SH-SY5Y (cell line): ENCODE measurements around the gene DNAH17.

Experiments
- GATA2 ChIP-seq: IDR thresholded peaks from 2 replicates; pipeline ENCODE4 v1.6.1; 2011; ENCODE audit warnings: mild to moderate bottlenecking, low read depth, low read length
- GATA3 ChIP-seq: IDR thresholded peaks from 2 replicates; pipeline ENCODE4 v1.6.1; 2011; ENCODE audit warnings: low read depth, mild to moderate bottlenecking, low read length, moderate library complexity

DNAH17 gene

DNA sequence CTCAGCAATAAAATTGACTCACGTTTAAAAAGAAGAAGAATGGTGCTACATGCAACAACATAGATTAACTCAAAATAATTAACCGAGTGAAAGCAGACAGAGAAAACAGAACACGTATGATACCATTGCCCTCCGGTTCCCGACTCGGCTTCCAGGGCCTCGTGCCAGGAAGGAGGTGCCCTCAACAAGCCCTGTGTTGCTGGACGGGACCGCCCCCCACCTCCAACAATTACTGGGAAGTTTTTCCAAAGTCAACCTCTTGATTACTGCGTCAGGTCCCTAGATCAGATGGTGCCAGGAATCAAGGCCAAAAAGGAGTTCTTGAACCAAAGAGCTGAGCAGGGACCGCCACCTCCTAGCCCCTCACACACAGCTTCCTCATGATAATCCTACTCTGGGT, 20.4 kb downstream of the DNAH17 start:
- TF ChIP-seq GATA2 (no peak), GATA3 (no peak)

GRCh38 chr17:78555746-78556401, 21.3 kb downstream of the DNAH17 start:
- TF ChIP-seq GATA2 = no peak
- no peak for TF ChIP-seq GATA3

DNA sequence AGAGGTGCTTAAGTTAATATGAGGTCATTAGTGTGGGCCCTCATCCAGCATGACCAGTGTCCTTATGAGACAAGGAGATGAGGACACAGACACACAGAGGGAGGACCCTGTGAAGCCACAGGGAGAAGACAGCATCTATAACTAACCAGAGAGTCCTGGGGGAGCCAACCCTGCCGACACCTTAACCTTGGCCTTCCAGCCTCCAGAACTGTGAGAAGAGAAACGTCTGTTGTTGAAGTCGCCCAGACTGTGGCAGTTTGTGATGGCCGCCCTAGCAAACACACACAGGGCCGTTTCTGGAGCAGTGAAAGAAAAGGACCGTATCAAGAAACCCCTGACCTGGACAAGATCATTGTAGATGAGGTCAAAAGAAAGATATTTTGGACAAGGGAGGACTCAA, 26.7 kb downstream of the DNAH17 start:
- TF ChIP-seq GATA3 = no peak
- TF ChIP-seq GATA2 = no peak

DNA sequence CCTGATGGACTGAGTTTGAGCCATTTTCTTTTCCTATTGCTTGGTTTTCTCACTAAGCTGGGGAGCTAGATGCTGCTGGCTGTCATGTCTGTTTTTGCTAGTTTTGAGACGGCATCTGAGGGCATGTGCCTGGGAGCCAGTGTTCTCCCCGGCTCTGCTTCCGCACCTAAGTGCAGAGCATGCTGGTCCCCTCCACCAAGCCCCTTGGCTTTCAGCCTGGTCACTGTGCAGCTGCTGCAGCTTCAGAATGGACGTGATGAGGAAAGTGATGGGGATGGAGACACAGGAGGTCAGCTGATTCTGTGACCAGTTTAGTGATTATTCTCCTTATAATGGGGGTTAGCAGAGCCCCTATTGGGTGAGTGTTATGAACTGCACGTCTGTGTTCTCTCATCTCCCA, 28.5 kb downstream of the DNAH17 start:
- no peak for TF ChIP-seq GATA2
- no peak for TF ChIP-seq GATA3

DNA sequence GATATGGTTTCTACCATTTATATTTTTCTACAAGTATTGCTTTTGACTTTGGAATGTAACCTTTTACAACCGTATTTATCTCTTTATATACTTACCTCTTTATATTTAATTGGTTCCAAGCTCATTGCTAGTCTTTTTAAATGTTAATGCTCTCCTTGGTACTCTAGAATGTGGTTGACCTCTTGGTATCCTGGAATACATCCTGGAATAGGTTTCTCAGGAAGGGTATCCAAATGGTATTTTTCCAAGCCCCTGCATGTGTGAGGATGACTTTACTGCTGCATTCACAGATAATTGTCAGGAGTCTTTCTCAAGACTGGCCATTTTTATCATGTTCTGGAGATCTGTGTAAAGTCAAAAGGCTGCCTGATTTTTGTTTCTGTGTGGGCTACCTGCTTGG, 30.2 kb downstream of the DNAH17 start:
- TF ChIP-seq GATA2 (no peak), GATA3 (no peak)

DNA sequence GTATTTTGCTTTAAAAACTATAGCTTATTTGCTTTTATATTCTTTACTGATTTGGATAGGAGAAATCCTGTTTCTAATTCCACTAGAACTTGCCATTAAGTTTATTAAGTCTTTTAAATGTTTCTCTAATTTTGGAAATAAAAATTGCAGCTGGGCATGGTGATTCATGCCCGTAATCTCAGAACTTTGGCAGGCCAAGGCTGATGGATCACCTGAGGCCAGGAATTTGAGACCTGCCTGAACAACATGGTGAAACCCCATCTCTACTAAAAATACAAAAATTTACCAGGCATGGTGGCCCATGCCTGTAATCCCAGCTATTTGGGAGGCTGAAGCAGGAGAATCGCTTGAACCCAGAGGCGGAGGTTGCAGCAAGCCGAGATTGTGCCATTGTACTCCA, 30.7 kb downstream of the DNAH17 start:
- TF ChIP-seq GATA2 = no peak
- TF ChIP-seq GATA3 = no peak

DNA sequence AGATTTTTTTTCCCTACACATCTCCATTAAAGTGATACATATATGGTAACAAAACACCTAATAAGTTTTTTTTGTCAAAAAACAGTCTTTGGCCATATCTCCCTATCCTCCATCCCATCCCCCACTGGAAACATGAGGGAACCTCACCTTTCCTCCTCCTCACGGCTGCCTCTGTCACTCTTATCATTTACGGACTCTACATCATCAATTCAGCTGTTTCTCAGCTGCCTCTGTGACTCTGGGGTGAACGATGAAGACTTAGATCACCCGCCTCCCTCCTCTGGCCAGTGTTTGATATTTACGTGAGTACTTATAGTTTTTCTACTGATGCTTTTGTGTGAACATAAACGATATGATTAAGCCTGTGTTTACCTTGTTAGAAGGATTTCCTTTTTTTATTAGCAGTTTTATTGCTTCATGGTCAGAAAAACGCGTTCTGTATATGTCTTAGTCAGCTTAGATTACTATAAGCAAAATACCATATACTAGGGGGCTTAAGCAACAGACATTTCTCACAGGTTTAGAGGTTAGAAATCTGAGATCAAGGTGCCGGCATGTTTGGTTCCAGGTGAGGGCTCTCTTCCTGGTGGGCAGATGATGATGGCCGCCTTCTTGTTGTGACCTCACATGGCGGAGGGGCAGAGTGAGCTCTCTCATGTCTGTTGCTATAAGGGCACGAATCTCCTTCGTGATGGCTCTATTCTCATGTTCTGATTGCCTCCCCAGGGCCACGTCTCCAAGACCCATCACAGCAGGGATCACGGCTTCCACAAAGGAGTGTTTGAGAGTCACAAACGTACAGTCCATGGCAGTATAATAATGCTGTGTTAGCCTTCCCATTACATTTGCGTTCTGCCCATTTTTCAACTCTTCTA, 32.1 kb downstream of the DNAH17 start:
- TF ChIP-seq GATA2 (no peak), GATA3 (no peak)

DNA sequence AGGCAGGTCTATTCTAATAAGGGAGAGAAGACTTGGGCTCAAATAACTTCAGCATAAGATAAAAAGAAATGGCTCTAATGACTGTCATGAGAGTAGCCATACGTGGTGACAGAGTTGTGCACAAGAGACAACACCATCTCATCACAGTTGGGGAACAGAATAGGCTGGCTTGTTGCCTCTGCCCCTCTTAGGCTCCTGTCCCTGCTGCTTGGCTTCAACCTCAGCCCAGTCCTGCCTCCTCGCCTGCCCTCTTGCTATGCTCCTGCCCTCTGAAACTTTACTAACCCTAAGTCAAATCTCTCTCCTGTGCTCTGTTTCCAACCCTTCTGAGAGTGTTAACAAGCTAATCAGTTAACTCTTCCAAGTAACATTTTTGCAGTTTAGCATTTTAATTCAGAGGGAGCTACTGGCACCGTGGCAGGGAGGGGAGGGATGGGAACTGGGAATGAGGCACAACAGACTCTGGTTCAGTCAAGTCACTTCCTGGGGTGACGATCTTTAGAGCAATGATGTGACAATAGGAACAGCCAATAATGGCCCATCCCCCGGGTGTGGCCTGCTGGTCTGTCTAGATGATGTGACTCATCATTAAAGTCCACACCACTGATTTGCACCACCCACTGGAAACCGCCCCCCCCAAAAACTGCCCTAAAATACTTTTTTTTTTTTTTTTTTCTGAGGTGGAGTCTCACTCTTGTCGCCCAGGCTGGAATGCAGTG, 35.5 kb downstream of the DNAH17 start:
- TF ChIP-seq GATA3 (no peak), GATA2 (no peak)

- TF ChIP-seq GATA2 (no peak), GATA3 (no peak)
Measured at GRCh38 chr17:78539781-78540180, 37.4 kb downstream of the DNAH17 start.

DNA sequence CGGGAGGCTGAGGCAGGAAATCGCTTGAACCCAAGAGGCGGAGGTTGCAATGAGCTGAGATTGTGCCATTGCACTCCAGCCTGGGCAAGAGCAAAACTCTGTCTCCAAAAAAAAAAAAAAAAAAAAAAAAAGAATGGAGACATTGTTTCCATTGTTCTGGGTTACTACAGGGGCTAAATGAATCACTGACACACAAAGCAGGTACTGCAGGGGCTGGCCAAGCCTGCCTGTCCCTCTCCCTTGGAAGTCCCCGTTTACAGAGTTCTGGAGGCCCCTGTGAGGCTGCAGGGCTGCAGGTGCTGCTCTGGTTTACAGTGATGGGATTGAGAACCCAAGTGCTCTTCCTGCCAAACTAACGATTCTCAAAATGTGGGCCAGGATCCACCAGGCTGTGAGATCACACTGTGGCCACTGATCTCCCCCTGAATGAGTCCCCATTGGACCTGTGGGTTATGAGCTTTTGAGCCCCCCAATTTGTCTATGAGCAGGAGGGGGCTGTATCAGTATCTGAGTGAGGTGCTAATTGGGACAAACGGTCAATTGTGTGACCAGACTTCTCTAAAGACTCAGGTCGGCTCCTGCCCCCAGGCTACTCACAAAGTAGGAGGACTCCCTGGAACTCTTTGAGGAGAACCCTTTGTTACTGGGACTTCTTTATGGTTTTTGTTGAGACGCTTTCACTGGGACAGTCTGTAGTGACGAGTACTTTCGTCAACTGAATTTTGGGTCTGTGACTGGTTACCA, 39.0 kb downstream of the DNAH17 start:
- TF ChIP-seq GATA3 (no peak), GATA2 (no peak)

DNA sequence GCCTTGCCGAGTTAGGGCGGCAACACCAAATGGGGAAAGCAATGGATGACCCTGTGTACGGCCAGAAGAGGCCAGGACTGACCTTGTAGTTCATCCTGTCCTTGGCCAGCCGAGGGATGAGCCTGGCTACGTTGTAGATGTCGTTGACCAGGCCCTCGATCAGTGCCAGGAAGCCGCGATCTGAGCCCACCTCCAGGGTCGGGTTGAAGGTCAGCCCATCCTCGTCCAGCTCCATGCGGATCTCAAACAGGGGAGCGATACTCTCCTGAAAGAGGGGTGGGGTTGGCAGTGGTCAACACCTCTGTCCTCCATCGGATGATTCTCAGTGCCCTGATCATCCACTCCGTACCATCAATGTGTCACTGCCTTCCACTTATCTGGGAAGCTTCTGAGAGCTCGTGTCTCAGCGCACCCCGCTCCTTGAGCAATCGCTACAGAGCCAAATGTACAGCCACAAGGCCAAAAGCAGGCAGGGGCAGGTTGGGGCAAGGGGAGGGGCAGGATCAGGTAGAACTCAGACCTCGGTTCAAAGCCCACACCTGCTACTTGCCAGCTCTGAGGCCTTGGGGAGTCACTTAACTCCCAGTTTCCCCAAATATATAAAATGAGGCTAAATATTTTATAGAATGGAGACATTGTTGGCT, 39.9 kb downstream of the DNAH17 start:
- TF ChIP-seq GATA3 (no peak), GATA2 (no peak)

DNA sequence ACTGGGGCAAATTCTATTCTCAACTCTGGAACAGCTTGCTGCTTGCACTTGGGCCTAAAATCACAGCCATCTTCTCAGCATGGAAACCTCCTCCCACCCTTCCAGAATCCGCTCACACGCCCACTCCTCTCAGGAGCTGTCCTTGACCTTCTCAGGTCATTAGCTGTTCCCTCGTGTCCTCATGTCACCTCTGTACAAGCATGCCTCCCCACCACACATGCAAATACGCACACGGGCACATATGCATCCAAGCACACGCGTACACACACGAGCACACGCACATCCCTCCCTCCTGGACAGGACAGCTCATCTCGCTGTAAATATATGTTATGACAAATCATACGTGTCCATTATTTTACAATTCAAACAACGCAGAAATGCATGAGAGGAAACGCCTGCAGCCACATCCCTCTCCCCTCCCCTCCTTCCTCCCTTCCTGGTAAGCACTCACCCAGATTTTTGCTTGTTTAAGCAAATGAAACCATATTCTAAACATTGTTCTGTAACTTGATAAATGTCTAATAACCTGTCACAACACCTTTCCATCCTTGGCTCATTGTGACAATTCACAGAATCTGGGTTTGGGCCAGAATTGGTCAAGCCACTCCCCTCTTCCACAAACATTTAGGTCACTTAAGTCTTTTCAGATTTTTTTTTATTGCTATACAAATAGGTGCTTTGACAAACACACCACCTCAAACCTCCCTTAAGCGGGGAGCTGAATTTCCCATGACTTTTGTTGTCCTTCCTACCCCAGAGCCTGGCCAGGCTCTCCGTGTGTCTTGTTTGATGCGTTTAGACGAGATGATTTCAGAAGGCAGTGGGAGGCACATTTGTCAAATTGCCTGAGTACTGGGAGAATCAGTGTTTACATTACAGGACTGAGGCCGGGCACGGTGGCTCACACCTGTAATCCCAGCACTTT, 41.7 kb downstream of the DNAH17 start:
- no peak for TF ChIP-seq GATA2
- TF ChIP-seq GATA3 = no peak

DNA sequence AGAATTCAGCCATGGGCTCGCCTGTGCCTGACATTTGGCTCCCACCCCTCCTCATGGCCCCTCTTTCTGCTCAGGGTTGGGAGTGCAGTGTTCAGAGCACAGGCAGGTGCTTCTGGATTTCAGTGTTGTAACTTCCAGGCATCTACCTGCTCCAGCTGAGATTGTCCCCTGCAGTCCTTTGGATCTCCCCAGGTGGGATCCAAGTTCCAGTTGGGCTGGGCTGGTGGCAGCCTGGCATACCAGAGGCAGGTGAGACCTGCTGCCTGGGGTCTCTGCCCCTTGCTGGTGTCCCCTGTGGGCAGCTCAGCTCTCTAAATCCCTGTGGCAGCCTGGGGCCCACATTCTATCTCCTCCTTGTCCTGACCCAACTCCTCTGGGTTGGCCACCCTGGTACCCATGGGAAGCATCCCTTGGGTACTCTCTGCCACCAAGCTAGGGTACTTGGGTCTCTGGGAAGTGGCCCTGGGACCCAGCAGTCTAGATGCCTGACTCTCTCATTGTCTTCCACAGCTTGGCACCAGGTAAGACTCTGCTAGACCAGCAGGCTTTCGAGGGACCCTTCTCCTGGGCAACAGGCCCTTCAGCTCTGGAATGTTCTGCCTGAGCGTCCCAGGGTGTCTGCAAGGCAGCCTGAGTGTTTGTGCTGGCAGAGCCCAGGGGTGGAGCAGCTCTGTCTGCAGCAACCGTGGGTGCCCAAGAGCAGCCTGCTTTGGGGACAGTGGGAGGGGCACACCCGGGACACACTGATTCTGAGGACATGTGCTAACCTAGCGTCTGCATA, 42.5 kb downstream of the DNAH17 start:
- TF ChIP-seq GATA3 = no peak
- no peak for TF ChIP-seq GATA2
